GM10847 (cell line): ENCODE measurements around the gene NRIP1.

Experiments
- POLR2A ChIP-seq: IDR thresholded peaks from 2 replicates; pipeline ENCODE4 v1.6.1; 2011; ENCODE audit not compliant: insufficient read length; ENCODE audit errors: extremely low read depth

NRIP1 gene, protein sequence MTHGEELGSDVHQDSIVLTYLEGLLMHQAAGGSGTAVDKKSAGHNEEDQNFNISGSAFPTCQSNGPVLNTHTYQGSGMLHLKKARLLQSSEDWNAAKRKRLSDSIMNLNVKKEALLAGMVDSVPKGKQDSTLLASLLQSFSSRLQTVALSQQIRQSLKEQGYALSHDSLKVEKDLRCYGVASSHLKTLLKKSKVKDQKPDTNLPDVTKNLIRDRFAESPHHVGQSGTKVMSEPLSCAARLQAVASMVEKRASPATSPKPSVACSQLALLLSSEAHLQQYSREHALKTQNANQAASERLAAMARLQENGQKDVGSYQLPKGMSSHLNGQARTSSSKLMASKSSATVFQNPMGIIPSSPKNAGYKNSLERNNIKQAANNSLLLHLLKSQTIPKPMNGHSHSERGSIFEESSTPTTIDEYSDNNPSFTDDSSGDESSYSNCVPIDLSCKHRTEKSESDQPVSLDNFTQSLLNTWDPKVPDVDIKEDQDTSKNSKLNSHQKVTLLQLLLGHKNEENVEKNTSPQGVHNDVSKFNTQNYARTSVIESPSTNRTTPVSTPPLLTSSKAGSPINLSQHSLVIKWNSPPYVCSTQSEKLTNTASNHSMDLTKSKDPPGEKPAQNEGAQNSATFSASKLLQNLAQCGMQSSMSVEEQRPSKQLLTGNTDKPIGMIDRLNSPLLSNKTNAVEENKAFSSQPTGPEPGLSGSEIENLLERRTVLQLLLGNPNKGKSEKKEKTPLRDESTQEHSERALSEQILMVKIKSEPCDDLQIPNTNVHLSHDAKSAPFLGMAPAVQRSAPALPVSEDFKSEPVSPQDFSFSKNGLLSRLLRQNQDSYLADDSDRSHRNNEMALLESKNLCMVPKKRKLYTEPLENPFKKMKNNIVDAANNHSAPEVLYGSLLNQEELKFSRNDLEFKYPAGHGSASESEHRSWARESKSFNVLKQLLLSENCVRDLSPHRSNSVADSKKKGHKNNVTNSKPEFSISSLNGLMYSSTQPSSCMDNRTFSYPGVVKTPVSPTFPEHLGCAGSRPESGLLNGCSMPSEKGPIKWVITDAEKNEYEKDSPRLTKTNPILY (N-terminal part only)

DNA sequence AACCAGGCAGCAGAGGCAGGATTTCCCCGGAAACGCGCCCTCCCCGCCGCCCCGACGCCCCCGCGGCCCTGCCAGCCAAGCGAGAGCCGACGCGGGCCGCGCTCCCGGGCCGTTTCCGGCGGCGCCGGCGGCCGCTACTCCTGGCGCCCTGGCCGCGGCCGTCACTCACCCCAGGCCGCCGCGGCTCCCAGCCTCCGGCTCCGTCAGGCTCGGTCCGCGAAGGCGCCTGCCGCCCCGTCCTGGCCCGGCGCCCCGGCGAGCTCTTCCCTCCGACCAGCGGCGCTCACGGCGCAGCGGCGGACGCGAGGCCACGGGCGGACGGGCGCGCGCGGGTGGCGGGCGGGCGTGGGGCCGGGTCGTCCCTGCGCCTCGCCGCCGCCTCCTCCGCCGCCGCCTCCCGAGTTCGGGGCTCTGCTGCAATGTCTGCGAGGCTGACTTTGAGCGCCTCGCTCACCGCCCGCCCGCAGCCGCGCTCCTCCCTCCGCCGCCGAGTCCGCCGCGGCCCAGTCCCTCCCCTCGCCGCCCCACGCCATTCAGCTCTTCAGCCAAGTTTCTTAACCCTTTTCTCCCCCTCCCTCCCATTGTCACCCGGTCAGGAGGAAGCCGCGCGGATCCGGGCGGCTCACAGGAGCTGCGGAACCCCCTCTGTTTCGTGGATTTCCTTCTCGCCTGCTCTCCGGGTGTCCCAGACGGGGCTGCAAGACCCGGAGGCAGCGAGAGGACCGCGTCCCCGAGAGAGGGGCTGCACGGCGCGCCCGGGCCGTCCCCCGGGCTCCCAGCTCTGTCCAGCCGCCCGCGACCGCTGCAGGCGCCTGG is at the start of gene NRIP1:
TSS of gene NRIP1 (minus strand) at position 425 of the 816 bp plus-strand sequence. CDS start 96,808 bp downstream, outside the sequence.
- TF ChIP-seq POLR2A: peak; percentile 20

DNA sequence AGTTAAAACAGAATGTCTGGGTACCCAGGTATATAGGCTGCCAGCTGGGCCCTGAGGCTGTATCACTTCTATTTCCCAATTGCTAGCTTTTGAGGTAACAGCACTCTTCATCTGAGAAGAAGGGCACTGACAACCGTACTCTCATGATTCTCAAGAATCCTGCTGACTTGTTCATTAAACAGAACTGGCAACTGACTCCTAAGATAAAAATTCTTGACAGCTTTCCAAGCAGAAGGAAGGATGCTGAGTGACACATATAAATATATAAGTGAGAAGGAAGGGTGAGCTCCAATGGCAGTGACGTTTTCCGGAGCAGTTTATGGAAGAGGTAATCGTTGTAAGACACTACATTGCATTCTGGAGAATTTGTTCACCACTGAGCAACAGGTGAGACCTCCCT is 48.1 kb upstream of the NRIP1 start:
- no peak for TF ChIP-seq POLR2A

DNA sequence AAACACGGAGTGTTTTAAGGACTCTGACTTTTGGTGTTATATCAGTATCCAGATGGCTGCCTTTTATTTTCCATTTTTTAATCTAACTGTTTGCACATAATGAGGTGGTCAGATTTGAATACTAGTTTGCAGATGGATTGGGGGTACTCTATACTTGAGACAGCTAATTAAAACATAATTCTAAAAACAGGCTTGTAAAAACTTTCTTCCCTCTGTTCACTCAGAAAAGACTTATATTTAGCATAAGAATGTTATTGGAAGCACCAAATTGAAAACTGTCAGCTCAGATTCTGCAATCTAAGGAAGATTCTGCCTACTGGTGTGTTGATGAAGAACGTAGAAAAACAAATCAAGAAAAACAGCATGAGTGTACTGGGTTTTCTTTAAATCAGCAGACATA is 44.0 kb upstream of the NRIP1 start:
- no peak for TF ChIP-seq POLR2A

DNA sequence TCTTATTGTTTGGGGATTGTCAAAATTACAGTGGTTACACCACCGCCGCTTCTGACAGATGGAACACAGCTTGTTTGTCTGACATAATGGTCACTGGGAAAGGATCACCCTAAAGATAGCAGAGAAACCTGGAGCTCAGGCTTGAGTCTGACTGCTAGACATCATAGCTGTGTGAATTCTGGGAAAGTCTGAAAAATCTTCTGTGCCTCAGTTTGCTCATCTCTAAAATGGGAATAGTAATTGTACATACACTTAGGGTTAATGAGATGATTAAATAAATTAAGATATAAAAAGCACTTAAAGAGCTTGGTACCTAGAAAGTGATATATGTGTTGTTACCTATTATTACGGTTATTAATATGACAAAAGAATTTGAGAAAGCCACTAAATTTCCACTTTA is 39.7 kb upstream of the NRIP1 start:
- no peak for TF ChIP-seq POLR2A

DNA sequence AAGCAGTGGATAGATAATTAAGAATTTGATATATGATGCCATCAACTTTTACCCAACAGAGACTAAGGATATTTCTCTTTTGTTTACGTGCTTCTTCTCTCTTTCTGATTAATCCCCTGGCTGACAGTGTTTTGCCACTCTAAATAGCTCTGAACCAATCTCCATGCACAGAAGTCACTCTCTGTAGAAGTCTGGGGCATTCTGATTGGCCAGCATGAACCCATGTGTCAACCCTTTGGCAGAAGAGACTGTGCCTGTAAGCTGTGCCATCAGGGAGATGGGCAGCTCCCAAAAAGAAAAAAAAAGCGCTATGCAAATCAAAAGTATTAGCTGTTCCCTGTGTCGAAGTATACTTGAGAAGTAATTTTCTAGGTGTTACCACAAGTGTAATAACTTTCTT is 34.1 kb upstream of the NRIP1 start:
- TF ChIP-seq POLR2A: no peak

DNA sequence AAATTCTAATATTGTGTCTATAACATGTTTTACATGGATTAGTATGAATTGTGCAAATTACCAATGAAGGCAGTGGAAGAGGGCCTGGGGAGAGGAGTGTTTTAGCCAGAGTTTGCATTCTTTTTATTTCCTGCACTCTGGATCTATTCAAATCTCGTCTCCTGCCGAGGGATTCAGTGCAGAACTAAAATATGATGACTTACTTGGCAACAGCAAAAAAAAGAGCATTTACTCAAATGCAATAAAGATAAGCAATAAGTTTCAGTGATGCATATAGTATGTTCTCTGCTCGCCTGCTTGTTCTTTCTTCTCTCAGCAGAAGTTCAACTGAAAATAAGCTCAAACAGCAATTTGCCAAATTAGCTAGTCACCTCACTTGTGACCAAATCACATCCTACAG is 33.4 kb upstream of the NRIP1 start:
- no peak for TF ChIP-seq POLR2A

DNA sequence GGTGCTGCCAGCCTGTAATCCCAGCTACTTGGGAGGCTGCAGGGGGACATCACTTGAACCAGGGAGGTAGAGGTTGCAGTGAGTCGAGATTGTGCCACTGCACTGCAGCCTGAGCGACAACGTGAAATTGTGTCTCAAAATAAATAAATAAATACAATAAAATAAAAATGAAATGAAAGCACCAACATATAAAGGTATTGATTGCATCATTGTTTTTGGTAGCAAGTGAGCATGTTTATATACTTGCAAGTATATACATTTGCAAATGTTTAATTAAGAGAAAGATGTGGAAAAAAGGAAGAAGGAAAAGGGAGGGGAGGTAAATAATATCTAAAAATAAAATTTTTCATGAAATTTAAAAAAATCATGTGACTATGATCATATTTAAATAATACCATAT is 32.8 kb upstream of the NRIP1 start:
- no peak for TF ChIP-seq POLR2A

DNA sequence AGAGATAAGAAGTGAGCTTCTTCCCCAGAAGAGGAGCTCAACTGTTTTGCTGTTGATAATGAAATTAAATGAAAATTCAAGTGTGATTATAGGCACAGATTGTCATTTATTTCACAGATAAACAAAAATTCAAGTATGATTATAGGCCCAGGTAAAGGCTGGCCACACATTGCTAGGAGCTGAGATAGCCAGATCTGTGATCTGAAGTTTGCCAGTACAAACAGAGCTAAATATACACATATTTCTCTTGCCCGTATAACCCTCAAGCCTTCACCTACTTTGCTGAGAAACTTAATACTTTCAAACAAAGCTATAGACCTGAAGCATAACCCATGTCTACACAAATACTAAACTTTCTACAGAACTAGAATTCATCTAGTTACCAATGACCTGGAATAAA is 31.3 kb upstream of the NRIP1 start:
- no peak for TF ChIP-seq POLR2A

DNA sequence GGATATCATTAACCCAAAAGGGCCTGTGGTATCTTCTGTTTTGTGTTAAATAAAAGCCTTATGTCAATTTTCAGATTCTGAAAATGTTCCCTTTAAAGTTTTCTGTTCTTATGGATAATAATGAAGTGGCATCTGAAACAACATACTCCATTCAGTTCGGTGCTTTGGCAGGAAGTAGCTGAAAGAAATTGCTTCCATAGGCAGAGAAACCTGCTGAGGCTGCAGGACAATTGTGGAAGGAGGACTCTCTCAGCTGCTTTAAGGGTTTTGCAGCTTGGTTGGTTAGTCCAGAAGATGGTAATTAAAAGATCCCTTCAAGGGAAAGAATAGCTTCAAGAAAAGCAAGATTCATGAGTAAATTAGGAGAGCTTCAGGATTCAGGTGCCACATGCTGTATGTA is 30.5 kb upstream of the NRIP1 start:
- no peak for TF ChIP-seq POLR2A

DNA sequence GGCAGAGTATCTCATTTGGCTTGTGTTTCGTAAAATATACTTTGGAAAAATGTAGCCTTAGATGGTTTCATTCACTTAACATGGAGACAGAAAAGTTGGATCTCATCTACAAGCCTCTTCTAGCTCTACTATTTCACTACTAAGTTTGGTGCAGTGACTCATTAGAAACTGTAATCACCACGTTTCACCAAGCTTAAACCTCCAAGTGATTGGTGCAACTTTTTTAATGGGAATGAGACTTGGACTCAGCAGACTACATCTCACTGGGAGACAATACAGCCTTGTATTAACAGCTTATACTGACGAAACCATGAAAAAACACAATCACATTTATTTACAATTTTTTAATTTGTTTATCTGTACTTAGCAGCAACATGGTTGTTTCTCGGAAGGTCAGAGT is 29.9 kb upstream of the NRIP1 start:
- TF ChIP-seq POLR2A: no peak

DNA sequence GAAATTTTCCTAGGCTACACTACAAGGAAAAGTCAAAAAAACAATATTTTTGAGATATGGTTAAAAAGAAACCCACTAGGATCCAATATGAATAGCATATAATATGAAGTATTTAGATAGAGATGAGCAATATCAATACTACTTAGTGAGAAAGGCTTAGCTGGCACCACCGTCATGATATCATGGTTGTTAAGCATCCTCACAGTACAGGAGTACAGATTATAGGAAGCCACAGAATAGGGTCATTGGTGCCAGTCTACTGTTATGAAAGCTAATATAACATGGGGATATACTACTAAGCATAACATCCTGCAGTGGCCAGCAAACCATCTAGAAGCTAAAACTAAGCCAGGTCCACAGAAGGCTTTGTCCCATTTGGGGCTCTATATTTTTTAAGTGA is 28.4 kb upstream of the NRIP1 start:
- TF ChIP-seq POLR2A: no peak

DNA sequence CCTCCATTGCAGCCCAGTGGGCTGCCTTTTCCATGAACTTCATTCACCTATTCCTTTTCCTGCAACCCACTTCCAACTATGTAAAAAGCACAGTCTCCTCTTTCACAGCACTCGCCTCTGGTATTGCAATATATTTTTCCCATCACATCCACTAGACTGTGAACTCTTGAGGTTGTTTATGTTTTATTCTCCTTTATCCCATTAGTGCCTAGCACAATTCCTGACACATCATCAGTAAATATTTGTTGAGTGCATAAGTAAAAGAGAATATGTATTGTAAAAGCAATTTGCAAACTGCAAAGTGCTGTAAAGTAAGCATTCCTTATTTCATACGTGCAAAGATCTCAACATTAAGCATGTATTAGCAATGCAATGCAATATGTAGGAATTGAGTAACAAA is 27.9 kb upstream of the NRIP1 start:
- TF ChIP-seq POLR2A: no peak

DNA sequence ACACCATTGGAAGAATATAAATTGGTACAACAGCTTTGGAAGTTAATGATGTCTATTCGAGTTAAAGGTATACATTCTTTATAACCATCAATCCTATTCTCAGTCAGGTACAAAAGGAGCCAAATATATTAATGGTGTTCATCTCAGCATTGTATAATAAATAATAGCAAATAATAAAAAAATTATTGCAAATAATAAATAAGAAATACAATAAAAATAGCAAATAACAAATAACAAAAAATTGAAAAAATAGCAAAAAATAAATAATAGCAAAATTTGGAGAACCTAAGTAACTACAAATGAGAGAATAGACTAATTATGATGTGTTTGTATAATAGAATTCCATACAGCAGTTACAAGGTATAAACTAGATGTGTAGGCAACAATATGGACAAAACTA is 25.6 kb upstream of the NRIP1 start:
- TF ChIP-seq POLR2A: no peak

DNA sequence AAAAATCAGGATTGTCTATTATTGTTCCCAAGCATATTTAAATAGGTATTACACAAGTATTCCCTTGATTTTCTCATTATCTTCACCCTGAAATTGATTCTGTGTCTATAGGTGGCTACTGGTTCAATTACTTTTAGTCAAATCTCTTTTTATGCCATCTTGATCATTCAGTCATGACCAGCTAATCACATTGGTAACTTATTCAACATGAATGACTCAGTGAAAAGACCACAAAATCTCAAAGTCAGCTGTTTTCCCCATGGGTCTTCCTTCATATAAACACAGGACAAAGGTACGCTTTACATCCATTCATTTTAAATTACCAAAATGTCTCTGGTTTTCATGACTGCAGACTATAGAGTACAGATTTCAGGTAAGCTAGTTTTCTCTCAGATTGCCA is 23.7 kb upstream of the NRIP1 start:
- TF ChIP-seq POLR2A: no peak

DNA sequence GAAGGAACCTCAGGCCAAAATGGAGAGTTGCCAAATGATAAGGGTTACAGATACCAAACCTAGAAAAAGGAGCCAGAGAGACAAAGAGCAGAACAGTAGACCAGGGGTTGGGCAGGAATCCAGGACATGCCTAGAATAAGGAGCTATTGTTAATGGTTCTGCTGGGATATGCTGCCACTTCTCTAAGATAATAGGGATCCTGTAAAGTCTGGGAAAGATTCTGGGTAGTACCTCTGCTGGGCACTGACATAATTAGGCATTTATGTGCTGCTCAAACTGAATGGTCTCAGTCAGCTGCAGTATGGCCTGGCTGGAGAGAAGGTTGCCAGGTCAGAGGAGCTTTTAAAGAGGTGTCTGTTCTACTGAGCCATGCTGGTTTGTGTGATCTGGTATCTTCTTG is 19.9 kb upstream of the NRIP1 start:
- TF ChIP-seq POLR2A: no peak
